Activated CD4-positive, alpha-beta T cell treated with anti-CD3 and anti-CD28 coated beads for 24 hours (primary cell): ENCODE measurements around the gene CLK2.
A peak's percentile ranks its signal among the peaks of the same experiment; 100 is the strongest.
"Not testable (repeated sequence)": the region's sequence is repeated elsewhere in the genome, so short reads cannot be mapped to it uniquely, and the experiment has no call there.

Source experiments
- DNase-seq, 2 donors: peaks; one replicate each; pipeline ENCODE4 v3.0.0-alpha.2; 2020; ENCODE audit warnings: low read depth in 2 of 2

Gene CLK2

GRCh38 chr1:155267373-155267772 lies 5.9 kb downstream of the CLK2 start:
- no peak for DNase-seq

- no peak for DNase-seq
Observed at GRCh38 chr1:155266553-155266952, 6.8 kb downstream of the CLK2 start.

- no peak for DNase-seq
Observed at GRCh38 chr1:155263067-155263466, 10.2 kb downstream of the CLK2 start.

GRCh38 chr1:155261852-155262673 lies 11.2 kb downstream of the CLK2 start, which contains the start of gene SCAMP3:
TSS of gene SCAMP3 (minus strand) at chr1:155262360. CDS start at chr1:155262151, 209 bp downstream.
- peak; percentile 81 to 84 for DNase-seq

DNA sequence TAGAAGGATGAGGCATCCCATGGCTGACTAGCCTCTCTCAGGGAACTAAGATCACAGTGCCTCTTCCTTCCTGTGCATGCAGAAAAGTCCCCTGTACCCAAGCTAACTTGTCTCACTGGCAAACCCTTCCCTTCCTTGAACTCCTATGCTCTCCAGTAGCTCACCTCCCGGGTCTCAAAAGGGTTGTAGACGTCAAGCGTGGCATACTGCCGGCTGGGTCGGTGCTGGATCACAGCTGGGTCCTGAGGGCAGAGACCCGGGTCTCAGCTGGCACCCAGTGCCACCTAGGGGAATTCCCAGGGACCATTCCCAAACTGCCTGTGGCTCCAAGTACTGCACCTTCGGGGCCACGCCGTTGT lies 11.8 kb downstream of the CLK2 start:
- no peak for DNase-seq

GRCh38 chr1:155260276-155260675 lies 13.0 kb downstream of the CLK2 start:
- no peak for DNase-seq

DNA sequence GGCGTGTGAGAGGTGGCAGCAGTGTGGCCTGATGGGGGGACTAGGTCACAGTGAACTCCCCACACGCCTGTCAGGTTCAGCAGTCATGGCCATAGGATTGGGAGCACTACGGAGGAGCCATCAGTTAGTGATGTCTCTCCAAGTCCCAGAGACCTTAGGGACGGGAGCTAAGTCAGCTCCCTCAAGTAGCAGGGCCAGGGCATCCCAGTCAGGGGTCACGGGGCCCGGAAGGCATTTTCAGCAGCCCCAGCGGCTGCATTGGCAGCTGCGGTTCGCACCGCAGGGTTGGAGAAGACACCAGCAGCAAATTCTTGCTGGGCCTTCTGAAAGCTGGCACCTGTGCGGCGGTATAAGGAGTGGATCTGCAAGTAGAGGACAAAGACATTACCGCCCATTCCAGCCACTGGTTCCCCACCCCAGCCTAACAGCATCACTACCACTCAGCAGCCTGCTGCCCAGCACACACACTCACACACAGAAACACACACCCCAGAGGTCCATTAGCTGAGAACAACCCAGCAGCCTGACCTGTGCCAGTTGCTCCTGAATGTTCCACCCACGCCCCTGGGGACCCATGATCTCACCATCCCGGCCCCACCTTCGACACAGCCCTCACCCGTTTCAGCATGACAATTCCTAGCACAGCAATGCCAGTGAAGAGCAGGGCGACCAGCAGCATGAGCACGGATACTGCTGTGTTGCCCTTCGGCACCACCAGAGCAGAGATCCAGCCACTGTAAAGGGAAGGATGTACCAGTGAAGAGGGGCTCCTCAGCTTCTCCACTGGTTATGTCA lies 17.0 kb downstream of the CLK2 start:
- DNase-seq, result no peak

GRCh38 chr1:155255243-155256007 lies 17.9 kb downstream of the CLK2 start, which contains the start of gene ENTREP3:
TSS of gene ENTREP3 (minus strand) at chr1:155255483. CDS start at chr1:155254877, 606 bp downstream.
- DNase-seq, result peak; percentile 68 to 72

DNA sequence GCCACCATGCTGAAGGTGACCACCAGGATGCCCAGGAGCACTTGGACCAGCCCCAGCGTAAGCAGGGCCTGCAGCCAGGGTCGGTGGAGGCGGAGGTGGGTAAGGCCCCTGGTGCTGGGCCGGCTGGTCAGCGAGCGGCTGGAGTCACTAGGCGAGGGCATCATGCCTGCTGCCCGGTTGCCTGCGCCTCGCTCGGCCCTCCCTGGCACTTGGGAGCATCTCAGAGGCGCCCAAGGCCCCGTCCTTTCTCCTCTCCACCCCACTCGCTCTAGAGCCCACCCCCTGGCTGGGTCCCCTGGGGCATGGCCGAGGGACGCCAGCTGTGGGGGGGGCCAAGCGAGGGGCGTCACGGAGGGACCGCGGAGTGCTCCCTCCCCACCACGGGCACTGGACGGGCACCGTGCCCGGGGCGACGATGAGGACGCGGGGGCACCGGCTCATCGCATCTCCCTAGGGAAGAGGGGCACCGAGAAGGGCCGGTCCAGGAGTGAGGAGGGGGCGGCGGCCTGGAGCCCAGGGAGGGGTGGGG lies 18.5 kb downstream of the CLK2 start:
- no peak for DNase-seq

- DNase-seq, result no peak
Observed at GRCh38 chr1:155254228-155254713, 19.0 kb downstream of the CLK2 start.

GRCh38 chr1:155253797-155254196 lies 19.5 kb downstream of the CLK2 start:
- no peak for DNase-seq

DNA sequence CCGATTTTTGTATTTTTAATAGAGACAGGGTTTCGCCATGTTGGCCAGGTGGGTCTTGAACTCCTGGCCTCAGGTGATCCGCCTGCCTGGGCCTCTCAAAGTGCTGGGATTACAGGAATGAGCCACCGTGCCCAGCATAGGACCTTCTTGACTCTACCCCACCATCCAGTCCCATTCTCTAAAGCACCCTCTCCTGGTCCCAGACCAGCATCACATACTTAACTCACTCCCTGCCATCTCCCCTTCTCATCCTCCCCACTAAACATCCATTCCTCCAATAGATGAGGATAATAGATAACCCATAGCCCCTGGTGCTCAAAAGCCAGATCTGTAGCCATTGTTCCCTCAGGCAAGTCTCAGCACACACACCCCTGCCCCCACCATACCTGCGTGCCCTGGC lies 20.1 kb downstream of the CLK2 start:
- DNase-seq, result no peak

DNA sequence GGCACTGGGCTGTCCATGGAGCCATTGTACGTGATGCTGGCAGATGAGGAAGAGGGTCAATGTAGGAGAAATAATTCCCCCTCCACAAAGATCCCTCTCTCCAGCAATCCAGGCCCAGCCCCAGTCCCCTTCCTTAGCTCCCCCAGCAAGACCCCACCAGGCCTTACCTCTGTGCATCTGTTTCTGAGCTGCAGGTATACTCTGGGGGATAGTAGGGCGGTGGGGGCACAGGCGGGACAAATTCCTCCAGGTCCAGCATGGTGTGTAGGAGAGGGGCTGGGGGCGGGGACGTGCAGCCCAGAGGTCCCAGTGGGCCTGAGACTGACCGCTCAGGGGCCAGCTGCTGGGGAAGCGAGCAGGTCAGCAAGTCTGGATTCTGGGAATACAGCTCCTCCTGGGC lies 21.7 kb downstream of the CLK2 start:
- no peak for DNase-seq

- peak; percentile 96 to 97 for DNase-seq
Observed at GRCh38 chr1:155250633-155251449, 22.5 kb downstream of the CLK2 start.

- no peak for DNase-seq
Observed at GRCh38 chr1:155250246-155250632, 23.1 kb downstream of the CLK2 start.

DNA sequence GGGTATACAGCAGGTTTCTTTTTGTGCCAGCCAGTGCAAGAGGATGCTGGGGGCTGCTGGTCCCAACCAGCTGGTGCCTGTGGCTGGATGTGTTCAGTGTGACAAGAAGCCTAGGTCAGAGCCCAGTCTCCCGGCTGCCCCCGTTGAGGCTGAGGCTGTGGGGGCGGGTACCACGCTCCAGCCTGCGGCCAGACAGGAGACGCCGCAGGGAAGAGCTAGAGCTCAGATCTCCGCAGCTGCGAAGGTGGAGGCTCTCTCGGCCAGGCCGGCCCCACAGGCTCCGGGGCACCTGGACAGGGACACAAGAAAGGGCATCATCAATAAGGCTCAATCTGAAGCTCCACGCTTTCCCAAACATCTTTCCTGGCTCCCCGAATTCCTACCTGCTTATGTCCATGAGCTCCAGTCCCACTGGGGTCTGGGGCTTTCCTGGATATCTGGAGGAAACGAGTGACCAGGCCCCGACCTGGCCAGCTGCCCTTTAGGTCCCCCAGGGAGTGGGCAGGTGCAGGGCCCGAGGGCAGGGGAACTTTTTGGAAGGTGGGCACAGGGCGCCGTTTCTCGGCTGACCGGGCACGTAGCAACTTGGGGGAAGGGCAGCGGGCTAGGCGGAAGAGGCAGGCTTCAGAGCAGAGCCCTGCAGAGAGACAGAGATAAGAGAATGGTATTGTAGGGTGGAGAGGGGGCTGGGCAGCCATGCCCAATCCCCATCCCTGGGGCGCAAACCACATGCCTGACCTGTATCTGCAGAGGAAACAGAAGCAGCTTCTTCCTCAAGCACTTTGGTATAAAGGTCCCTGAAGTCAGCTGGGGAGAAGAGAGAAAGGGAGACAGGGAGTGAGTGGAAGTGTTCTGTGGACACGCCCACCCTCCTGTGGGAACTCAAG lies 25.4 kb downstream of the CLK2 start:
- DNase-seq, result no peak

- not testable (repeated sequence) for DNase-seq
Observed at GRCh38 chr1:155246796-155247195, 26.5 kb downstream of the CLK2 start.

GRCh38 chr1:155245163-155245524 lies 28.2 kb downstream of the CLK2 start:
- DNase-seq, result no peak

- peak; percentile 82 to 92 for DNase-seq
Observed at GRCh38 chr1:155244368-155245162, 28.7 kb downstream of the CLK2 start.
